ENCODE results near the gene NOL12.
"Not testable (repeated sequence)": the region's sequence is repeated elsewhere in the genome, so short reads cannot be mapped to it uniquely, and the experiment has no call there.

DNA sequence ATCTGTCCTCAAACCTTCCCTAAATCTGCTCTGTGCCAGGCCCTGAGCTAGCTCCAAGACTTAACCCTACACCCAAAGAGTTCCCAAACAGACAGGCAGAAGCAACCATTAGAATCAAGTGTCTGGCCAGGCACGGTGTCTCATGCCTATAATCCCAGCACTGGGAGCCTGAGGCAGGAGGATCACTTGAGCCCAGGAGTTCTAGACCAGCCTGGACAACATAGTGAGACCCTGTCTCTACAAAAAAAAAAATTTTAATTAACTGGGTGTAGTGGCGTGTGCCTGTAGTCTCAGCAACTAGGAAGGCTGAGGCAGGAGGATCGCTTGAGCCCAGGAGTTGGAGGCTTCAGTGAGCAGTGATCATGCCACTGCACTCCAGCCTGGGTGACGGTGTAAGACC is 29.6 kb upstream of the NOL12 start:
- TF ChIP-seq, protein P1, sequence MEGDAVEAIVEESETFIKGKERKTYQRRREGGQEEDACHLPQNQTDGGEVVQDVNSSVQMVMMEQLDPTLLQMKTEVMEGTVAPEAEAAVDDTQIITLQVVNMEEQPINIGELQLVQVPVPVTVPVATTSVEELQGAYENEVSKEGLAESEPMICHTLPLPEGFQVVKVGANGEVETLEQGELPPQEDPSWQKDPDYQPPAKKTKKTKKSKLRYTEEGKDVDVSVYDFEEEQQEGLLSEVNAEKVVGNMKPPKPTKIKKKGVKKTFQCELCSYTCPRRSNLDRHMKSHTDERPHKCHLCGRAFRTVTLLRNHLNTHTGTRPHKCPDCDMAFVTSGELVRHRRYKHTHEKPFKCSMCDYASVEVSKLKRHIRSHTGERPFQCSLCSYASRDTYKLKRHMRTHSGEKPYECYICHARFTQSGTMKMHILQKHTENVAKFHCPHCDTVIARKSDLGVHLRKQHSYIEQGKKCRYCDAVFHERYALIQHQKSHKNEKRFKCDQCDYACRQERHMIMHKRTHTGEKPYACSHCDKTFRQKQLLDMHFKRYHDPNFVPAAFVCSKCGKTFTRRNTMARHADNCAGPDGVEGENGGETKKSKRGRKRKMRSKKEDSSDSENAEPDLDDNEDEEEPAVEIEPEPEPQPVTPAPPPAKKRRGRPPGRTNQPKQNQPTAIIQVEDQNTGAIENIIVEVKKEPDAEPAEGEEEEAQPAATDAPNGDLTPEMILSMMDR (IDR thresholded peaks at IDR 0.05): not testable (repeated sequence)
- TF ChIP-seq EP300, POLR2AphosphoS5 (IDR thresholded peaks at IDR 0.05): not testable (repeated sequence)

Data from esophagus muscularis mucosa (tissue), 4 donors.